ENCODE data around the gene KIF16B. TPM values are rescaled to one million over a fixed set of nuclear protein-coding genes. Genes with fewer than 3 reads are reported as not detected.

KIF16B gene
- total and polyA plus RNA-seq, 2 donors (not counting 3 experiments of a cell fraction or from before 2014, with no cell fraction given), result 2.9 to 8.8 TPM

DNA sequence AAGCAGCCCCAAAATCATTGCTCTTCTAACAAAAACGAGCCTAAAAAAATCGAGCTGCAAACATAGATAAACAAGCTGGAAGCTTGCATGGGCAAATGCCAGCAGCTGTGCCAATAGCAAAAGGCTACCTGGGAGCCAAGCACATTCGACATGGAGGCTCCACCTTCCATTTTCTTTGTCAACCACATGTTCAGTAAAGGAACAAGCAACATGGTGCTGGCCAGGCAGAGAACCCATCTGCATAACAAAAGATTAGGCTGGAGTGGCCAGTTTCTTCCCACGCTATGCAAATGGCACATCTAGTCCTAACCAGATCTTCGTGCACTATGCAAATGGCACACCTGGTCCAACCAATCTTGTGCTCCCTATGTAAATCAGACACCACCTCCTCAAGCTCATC is 110.5 kb downstream of the KIF16B start:
- H3K9ac ChIP-seq (replicated peaks; ENCODE audit: extremely low read depth, insufficient read depth, low read length), result no peak overlapping the region
- H3K4me2 ChIP-seq (ENCODE audit: insufficient read depth, low read length), result no peak overlapping the region
- POLR2A ChIA-PET, result no interaction called here
- DNase-seq (ENCODE audit: low read depth, low spot score), result no peak
- intact Hi-C loops (cut with micrococcal nuclease), result no loop called here
- no peaks in the 10 kb centered on the region for H3K9me1 ChIP-seq (replicated peaks; ENCODE audit: control insufficient read depth, extremely low read depth, insufficient read depth, low read length)
- FAIRE-seq, result no peak
- H3K79me2 ChIP-seq (ENCODE audit: control insufficient read depth, insufficient read depth, low read length), result no peaks in the 10 kb centered on the region
- no peak overlapping the region for H3K4me3 ChIP-seq (replicated peaks in 1 of 3; ENCODE audit: insufficient read depth in 1 of 3, low read depth in 1 of 3, low read length in 3 of 3)
- no peak overlapping the region for H2AFZ ChIP-seq (ENCODE audit: low read depth, low read length)
- dilution Hi-C loops (cut with MboI; ENCODE audit: extremely low pct_ligation_motif_present, low sequenced_read_pairs), result no loop called here
- H3K27me3 ChIP-seq (ENCODE audit: control insufficient read depth in 2 of 2, insufficient read depth in 2 of 2, low read length in 2 of 2), result no peaks in the 10 kb centered on the region
- no peaks in the 10 kb centered on the region for H3K4me1 ChIP-seq (ENCODE audit: control insufficient read depth, extremely low read depth, insufficient read depth, low read length)
- no peaks in the 10 kb centered on the region for H3K36me3 ChIP-seq (ENCODE audit: control insufficient read depth in 2 of 2, extremely low read depth in 1 of 2, insufficient read depth in 2 of 2, low read length in 2 of 2)
- no peaks in the 10 kb centered on the region for H3K9me3 ChIP-seq (replicated peaks; ENCODE audit: control insufficient read depth, insufficient read depth, low read length)
- CTCF ChIA-PET, result no interaction called here
- H3K27ac ChIP-seq (ENCODE audit: insufficient read depth, low read depth, low read length), result no peak overlapping the region
- TF ChIP-seq POLR2A (IDR thresholded peaks at IDR 0.05; ENCODE audit: low read depth, low read length) (no peak), POLR2AphosphoS5 (IDR thresholded peaks at IDR 0.05; ENCODE audit: insufficient read depth, low read depth, low read length) (no peak), GATA2 (IDR thresholded peaks at IDR 0.05; ENCODE audit: insufficient read depth, insufficient read length, low read depth, low read length) (no peak), MYC (IDR thresholded peaks at IDR 0.05; ENCODE audit: low read depth, low read length) (no peak)
- TF ChIP-seq, protein P1, sequence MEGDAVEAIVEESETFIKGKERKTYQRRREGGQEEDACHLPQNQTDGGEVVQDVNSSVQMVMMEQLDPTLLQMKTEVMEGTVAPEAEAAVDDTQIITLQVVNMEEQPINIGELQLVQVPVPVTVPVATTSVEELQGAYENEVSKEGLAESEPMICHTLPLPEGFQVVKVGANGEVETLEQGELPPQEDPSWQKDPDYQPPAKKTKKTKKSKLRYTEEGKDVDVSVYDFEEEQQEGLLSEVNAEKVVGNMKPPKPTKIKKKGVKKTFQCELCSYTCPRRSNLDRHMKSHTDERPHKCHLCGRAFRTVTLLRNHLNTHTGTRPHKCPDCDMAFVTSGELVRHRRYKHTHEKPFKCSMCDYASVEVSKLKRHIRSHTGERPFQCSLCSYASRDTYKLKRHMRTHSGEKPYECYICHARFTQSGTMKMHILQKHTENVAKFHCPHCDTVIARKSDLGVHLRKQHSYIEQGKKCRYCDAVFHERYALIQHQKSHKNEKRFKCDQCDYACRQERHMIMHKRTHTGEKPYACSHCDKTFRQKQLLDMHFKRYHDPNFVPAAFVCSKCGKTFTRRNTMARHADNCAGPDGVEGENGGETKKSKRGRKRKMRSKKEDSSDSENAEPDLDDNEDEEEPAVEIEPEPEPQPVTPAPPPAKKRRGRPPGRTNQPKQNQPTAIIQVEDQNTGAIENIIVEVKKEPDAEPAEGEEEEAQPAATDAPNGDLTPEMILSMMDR (IDR thresholded peaks at IDR 0.05; ENCODE audit: extremely low read depth in 1 of 2, insufficient read depth in 1 of 2, low read depth in 1 of 2, low read length in 2 of 2), result no peak
- no peaks in the 10 kb centered on the region for H4K20me1 ChIP-seq (replicated peaks; ENCODE audit: control insufficient read depth, extremely low read depth, insufficient read depth, low read length)
- BruUV-seq (replicated peaks), result no TSS peak

- Histone ChIP-seq H3K79me2 (ENCODE audit: control insufficient read depth, insufficient read depth, low read length) (no peaks in the 10 kb centered on the region), H3K4me3 (replicated peaks in 1 of 3; ENCODE audit: insufficient read depth in 1 of 3, low read depth in 1 of 3, low read length in 3 of 3) (no peak overlapping the region), H3K27ac (ENCODE audit: insufficient read depth, low read depth, low read length) (no peak overlapping the region), H3K4me2 (ENCODE audit: insufficient read depth, low read length) (no peak overlapping the region), H3K9me1 (replicated peaks; ENCODE audit: control insufficient read depth, extremely low read depth, insufficient read depth, low read length) (no peaks in the 10 kb centered on the region), H3K36me3 (ENCODE audit: control insufficient read depth in 2 of 2, extremely low read depth in 1 of 2, insufficient read depth in 2 of 2, low read length in 2 of 2) (no peaks in the 10 kb centered on the region), H4K20me1 (replicated peaks; ENCODE audit: control insufficient read depth, extremely low read depth, insufficient read depth, low read length) (no peaks in the 10 kb centered on the region), H3K9me3 (replicated peaks; ENCODE audit: control insufficient read depth, insufficient read depth, low read length) (no peaks in the 10 kb centered on the region), H2AFZ (ENCODE audit: low read depth, low read length) (no peak overlapping the region), H3K4me1 (ENCODE audit: control insufficient read depth, extremely low read depth, insufficient read depth, low read length) (no peaks in the 10 kb centered on the region), H3K9ac (replicated peaks; ENCODE audit: extremely low read depth, insufficient read depth, low read length) (no peak overlapping the region), H3K27me3 (ENCODE audit: control insufficient read depth in 2 of 2, insufficient read depth in 2 of 2, low read length in 2 of 2) (no peaks in the 10 kb centered on the region)
- dilution Hi-C loops (cut with MboI; ENCODE audit: extremely low pct_ligation_motif_present, low sequenced_read_pairs) (no loop called here), intact Hi-C loops (cut with micrococcal nuclease) (loop anchor here (10.0 kb wide), 1 partner anchor 314 kb away; no protein-coding TSS in a partner anchor)
- DNase-seq (ENCODE audit: low read depth, low spot score) (peak; percentile 29), FAIRE-seq (no peak)
- ChIA-PET CTCF (interaction anchor here (1.6 kb wide), 1 partner anchor 12 kb away, joined by 3 read pairs; no protein-coding TSS in a partner anchor), POLR2A (no interaction called here)
- no TSS peak for BruUV-seq (replicated peaks)
- TF ChIP-seq POLR2AphosphoS5 (IDR thresholded peaks at IDR 0.05; ENCODE audit: insufficient read depth, low read depth, low read length), result no peak
- TF ChIP-seq JUN (IDR thresholded peaks at IDR 0.05; ENCODE audit: borderline replicate concordance, insufficient read depth, insufficient read length, low read depth), result no peak
- TF ChIP-seq POLR2A (IDR thresholded peaks at IDR 0.05; ENCODE audit: low read depth, low read length), result no peak
- no peak for TF ChIP-seq MYC (IDR thresholded peaks at IDR 0.05; ENCODE audit: low read depth, low read length)
- no peak for TF ChIP-seq MAX (IDR thresholded peaks at IDR 0.05; ENCODE audit: insufficient read depth, insufficient read length)
- TF ChIP-seq FOS (IDR thresholded peaks at IDR 0.05; ENCODE audit: borderline replicate concordance, insufficient read depth, low read length), result no peak
- no peak for TF ChIP-seq EZH2 (IDR thresholded peaks at IDR 0.05; ENCODE audit: borderline replicate concordance, low read depth, low read length, severe bottlenecking)
- TF ChIP-seq, protein P1 (IDR thresholded peaks at IDR 0.05; ENCODE audit: extremely low read depth in 1 of 2, insufficient read depth in 1 of 2, low read depth in 1 of 2, low read length in 2 of 2), result no peak
- no peak for TF ChIP-seq GATA2 (IDR thresholded peaks at IDR 0.05; ENCODE audit: insufficient read depth, insufficient read length, low read depth, low read length)
Measured at GRCh38 chr20:16459019-16459700, 114.1 kb downstream of the KIF16B start.
